Stimulated activated CD4-positive, alpha-beta T cell treated with anti-CD3 and anti-CD28 coated beads, Interleukin-12 subunit alpha, Interleukin-12 subunit beta, amount 100 ng/mL, for 4 hours (primary cell): ENCODE data around the gene NCK2.

Source experiments
- DNase-seq: peaks from one replicate; pipeline ENCODE4 v3.0.0-alpha.2; 2020

Gene NCK2

GRCh38 chr2:105744909-105745853 is at the start of gene NCK2:
Gene NCK2 (plus strand): TSS chr2:105744912. CDS start chr2:105855064, 110,152 bp downstream.
- no peak for DNase-seq

DNA sequence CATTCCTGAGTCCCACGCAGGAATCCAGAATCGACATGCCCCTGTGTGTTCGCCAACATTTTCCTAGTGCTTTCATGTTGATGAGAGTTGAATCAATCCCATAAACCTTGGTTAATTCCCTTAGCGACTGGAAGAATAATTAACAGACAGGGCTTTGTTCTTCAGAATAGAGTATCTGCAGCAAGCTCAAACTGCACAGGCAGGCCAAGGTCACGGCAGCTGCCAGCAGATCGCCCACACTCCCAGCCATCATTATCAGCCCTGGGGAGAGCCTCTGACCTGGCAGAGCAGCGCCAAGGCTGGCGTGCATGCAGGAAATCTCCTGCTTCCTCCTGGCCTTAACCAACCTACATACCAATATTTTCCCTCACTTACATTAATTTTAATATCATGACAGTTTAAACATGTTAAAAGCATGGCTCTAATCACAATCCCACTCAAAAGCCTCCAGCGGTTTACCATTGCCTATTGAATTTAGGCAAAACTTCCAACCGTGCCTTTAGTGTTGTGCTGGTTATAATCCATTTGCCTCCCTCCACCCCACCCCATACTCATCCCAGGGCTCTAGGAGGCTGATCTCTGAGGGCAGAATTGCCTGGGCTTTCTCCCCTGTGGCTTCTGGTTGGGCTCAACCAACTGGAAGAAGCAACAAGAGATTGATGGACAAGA is 46.8 kb upstream of the NCK2 start:
- no peak for DNase-seq

DNA sequence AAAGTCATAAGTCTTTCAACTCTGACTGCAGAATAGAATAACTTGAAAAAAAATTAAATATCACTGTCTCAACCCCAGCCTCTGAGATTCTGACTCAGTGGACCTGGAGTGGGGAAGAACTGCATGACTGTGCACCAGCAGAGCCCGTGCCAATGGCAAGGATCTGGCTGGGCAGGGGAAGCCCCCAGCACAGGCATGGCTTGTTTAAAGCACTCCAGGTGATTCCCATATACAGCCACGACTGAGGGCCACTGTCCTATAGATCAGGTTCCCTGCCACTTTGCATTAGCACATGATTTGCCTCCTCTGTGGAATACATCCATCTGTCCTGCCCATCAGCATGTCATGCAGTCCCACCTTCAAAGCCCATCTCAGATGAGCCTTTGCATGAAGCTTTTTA is 45.9 kb upstream of the NCK2 start:
- DNase-seq: no peak

DNA sequence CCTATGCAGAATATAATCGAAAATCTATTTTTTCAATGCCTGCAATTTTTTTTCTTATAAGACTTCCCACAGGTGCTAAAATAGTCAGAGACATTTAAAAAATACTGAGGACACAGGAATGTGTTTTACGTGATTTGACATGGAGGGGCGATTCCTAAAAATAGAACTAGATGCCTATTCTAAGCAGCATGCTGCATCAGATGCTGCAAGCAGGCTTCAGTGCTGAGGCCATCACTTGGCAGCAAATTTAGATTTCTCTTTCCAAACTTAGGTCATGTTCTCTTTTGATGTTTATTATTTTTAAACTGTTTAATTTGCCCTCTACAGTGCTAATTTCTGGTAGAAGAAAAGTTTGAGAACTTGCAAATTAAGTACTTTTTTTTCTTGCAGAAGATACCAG is 43.7 kb upstream of the NCK2 start:
- DNase-seq: no peak

- DNase-seq: no peak
Measured at GRCh38 chr2:105708697-105709096, 36.0 kb upstream of the NCK2 start.

DNA sequence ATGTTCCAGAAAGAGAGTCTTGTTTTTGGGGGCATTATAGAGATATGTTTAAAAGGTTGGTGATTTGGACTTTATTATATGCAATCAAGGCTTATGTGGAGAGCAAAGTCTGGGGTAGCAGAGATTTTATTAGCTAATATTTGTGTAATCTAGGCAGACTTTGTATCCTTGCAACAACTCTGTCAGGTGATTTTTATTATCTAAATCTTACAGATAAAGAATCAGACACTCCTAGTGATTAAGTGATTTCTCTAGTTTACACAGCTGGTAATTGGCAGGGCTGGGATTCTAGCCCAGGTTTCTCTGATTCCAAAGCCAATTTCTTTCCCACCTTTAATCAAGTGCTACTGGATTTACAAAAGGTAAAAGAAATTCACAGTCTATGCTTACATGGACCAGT is 33.3 kb upstream of the NCK2 start:
- no peak for DNase-seq

GRCh38 chr2:105712166-105712915 is 32.4 kb upstream of the NCK2 start:
- no peak for DNase-seq

DNA sequence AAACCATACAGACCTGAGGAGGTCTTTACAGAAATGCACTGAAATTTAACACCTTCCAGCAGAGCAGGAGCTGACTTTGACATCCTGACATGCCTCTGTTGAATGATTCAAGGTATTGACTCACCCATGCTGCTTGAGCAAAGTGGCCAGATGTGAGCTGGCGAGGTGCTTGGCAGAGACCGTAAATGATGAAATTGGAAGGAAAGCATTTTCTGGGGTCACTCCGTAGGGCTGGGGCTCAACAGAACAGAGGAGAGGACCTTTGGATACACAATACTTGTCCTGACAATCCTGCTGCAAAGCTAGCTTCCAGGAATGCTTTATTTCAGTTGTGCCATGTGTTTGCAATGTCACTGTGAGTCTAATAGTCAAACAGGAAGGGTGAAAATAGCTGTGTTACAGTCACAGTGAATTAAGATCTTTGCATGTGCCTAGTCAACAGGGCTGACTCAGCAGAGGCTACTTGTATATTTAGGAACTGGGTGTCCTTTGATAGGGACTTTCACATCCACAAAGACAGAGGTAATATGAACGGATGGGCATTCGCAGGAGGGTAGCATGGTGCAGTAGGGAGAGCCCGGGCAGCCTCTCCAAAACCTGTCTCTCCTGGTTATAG is 31.6 kb upstream of the NCK2 start:
- DNase-seq: no peak

DNA sequence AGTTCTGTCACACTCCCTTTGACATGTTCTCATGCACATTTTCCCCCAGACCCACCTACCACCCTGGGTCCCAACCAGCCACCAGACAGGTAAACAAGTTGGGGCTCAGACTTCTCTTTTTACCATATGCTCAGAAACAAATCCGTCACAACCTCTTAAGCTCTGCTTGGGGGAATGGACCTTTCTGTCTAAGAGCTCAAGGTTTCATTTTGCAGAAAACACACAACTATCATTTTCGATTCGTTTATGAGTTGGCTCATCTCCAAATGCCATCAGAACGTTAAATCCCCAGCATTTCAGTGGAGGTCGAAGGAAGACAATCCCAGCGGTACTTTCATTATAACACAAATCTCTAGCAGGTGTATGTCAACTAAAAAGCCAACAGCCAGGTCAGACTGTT is 30.6 kb upstream of the NCK2 start:
- DNase-seq: no peak

GRCh38 chr2:105718846-105719481 is 25.7 kb upstream of the NCK2 start:
- no peak for DNase-seq

DNA sequence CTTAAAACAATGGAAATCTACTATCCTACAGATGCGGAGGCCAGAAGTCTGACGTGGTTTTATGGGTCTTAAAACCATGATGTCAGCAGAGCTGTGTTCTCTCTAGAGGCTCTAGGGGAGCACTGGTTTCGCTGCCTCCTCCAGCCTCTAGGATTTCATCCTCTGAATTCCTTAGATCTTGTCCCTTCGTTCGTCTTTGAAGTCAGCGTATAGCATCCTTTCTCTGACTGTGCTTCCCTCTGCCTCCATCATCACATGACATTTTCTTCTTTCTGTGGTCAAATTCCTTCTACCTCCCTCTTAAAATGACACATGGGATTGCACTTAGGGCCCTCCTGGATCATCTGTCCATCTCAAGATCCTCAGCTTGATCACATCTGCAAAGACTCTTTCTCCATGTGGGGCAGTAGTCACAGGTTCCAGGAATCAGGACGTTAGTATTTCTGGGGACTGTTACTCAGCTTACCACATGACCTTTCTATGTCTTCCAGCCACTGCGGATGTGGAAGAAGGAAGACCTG is 22.7 kb upstream of the NCK2 start:
- no peak for DNase-seq

DNA sequence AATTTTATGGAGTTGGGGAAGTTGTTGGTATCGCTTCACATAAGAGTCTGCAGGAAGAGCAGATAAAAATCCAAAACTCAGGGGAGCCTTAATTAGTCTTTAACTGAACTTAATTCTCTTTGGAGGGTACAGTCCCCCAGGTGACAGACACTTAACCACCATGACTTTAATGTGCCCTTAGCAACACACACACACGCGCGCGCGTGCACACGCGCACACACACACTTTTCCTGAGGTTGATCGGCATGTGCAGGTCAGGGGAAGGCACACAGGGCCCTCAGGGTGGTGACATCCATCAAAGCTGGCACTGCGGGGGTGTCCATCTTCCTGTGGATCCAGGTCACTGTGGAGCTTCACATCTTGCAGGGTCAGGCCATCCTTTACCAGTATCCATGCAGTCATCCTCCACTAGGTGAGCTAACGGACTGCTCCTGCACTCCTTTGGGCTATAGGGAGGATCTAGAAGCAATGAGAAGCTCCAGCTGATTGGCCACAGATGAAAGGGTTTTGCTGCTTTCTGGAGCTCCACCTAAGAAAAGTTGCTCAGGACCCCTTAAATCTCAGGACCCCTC is 21.9 kb upstream of the NCK2 start:
- no peak for DNase-seq

DNA sequence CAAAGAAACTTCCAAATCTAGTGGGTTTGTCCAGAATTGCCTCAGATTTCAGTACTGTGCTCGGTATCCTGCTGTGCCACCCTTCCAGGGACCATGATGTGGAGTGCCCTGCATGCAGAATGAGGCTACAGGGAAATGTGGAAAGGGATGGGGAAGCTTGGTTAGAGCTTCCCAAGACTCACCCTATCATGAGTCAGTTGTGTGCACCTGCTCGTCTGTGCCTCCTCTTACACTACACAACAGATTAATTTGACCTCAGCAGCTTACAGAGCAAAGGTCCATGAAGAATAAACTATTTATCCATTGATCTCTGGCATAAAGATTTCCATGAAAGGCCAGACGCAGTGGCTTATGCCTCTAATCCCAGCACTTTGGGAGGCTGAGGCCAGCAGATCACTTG is 21.3 kb upstream of the NCK2 start:
- DNase-seq: no peak

DNA sequence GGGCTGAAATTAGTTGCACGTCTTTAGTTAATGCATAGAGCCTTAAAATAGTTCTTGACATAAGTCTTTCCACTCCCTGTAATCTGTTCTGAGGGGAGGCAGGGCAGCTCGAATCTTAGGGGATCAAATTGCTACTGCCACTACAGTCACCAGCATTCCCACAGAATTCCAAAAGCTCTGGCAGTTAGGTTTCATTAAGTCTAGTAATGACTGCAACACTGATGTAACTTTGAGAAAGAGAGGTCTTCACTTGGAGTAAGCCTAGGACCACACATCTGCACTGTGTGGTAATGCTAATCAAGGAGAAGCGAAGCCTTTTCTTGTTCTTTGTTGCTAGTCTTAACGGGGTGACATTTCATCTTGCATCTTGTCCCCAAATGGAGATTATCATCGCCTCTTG is 19.3 kb upstream of the NCK2 start:
- DNase-seq: no peak

DNA sequence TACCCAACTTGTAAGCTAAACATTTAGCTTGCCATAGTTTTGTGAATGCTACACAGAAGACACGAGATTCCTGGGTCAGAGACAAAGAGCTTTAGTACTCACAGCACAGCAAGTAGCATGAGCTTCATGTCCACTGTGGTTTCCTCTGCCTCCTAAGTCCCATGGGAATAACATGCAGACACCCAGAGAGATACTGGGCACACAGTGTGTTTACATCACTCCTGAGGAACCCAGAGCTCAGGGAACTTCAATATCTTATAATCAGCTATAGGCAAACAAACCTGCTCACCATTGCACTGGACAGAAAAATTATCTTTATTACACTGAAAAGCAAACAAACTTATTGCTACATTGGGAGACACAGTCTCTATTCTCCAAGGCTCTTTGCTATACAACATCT is 14.5 kb upstream of the NCK2 start:
- no peak for DNase-seq

- no peak for DNase-seq
Measured at GRCh38 chr2:105731511-105731910, 13.2 kb upstream of the NCK2 start.

DNA sequence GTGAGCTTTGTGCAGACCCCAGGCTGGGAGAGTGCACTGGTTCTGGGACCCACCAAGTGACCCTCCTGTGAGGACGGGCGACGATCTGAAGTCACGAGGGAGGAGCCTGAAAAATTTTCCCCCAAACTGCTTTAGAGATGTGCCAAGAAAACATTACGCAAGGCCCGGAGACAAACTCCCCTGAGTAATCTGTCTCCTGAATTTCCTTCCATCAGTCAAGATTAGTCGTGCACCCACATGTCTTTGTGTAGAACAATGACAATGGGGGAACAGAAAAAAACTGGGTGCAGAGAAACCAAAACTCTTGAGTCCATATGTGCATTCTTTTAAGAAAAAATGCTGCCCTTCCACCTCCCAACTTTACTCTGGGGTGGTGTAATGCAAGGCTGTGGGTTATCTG is 12.6 kb upstream of the NCK2 start:
- DNase-seq: no peak

DNA sequence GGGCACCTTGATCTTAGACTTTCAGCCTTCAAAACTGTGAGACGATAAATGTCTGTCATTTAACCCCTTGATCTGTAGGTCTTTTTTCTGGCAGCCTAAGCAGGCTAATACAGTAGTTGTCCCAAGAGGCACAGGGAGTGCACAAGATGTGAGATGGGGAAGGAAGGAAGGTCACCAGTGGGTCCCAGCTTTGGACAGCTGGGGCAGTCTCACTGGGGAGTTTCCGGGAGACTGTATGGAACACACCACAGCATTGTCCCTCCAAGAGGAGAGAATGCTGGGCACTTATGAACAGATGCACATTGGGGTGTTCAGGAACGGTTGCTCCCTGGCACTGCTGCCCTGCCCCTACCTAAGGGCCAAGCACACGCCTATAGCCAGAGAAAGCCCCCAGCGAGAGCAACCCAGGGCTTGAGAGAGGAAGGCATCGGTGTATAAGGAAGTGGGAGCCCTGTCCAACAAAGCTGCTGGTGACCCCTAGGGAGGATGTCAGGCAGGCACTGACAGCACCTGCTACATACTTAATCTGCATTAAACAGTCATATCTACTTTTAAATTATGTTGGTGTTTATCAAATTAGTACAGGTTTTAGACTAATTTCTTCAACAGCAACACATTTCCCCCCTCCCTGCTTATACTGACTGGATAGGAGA is 11.6 kb upstream of the NCK2 start:
- DNase-seq: no peak

DNA sequence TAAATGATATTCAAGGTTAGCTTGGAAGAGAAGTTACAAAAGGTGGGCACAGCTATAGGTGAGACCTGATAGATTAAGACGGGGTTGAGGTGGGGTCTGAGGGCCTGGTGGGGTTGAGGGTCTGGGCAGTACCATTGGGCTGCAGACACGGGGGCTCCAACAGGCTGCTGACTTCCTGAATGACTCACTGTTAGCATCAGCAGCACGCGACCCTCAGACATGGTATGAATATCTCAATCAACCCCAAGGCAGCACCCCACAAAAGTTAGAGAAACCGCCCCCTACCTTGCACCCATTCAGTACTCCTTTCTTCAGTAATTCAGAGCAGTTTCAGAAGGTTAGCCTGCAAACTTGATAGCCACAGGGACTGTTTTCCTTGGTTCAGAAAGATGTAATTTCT is 10.8 kb upstream of the NCK2 start:
- DNase-seq: no peak

DNA sequence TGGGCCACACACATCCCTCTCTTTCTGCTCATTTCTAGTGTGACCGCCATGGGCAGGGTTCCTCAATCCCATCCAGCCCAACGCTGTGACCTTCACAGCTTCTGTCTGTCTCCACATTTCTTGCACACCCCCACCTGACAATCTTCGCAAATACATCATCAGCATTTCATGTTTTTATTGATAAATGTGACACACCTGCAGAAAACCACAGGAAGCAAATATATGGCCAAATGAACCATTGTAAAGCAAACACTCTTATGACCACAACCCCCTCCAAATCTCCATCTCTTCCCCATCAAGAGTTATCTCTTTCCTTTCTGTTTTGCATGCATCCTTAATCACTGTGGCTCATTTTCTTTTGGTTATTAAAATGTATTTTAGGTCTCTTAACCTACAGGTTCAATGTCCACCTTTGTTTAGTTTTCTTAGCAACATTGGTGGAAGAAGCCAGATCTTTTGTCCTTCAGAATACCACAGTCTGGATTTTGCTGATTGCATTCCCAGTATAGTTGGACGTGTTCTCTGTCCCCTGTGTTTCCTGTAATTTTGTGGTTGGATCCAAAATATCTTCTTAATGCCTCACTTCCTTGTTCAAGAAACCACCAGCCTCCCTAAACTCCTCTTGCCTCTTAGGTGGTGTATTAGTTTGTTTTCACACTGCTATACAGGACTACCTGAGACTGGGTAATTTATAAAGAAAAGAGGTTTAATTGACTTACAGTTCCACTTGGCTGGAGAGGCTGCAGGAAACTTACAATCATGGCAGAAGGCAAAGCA is 9.8 kb upstream of the NCK2 start:
- no peak for DNase-seq

- DNase-seq: no peak
Measured at GRCh38 chr2:105736145-105736544, 8.6 kb upstream of the NCK2 start.
